Endothelial cell (in vitro differentiated cells): ENCODE data around the gene NUTF2. TPM values are rescaled to one million over a fixed set of nuclear protein-coding genes. Genes with fewer than 3 reads are reported as not detected.
"Not testable (repeated sequence)": the region's sequence is repeated elsewhere in the genome, so short reads cannot be mapped to it uniquely, and the experiment has no call there.

Source experiments
- DNase-seq: peaks from one replicate; pipeline ENCODE4 v3.0.0; 2021; ENCODE audit warnings: low spot score
- H3K27ac Mint-ChIP-seq: one replicate; pipeline ENCODE4 v1.8.0; 2021; ENCODE audit warnings: mixed read lengths, inconsistent platforms; ENCODE audit not compliant: unreplicated experiment
- H3K27me3 Mint-ChIP-seq: one replicate; pipeline ENCODE4 v1.8.0; 2021; ENCODE audit warnings: mild to moderate bottlenecking, moderate library complexity, mixed read lengths, inconsistent platforms; ENCODE audit not compliant: unreplicated experiment
- H3K36me3 Mint-ChIP-seq: one replicate; pipeline ENCODE4 v1.8.0; 2021; ENCODE audit warnings: mild to moderate bottlenecking, low read depth, mixed read lengths, inconsistent platforms; ENCODE audit not compliant: unreplicated experiment
- H3K4me1 Mint-ChIP-seq: one replicate; pipeline ENCODE4 v1.8.0; 2021; ENCODE audit warnings: mild to moderate bottlenecking, mixed read lengths, inconsistent platforms; ENCODE audit not compliant: unreplicated experiment
- H3K4me3 Mint-ChIP-seq: one replicate; pipeline ENCODE4 v1.8.0; 2021; ENCODE audit warnings: mild to moderate bottlenecking, mixed read lengths, inconsistent platforms; ENCODE audit not compliant: unreplicated experiment
- H3K9me3 Mint-ChIP-seq: one replicate; pipeline ENCODE4 v1.8.0; 2021; ENCODE audit warnings: mixed read lengths, inconsistent platforms; ENCODE audit not compliant: unreplicated experiment
- total RNA-seq: library from RNA; stranded (reverse); fragmentation: NEBNext Ultra II Directional; extraction: Animal tissue kit (Norgen Biotek cat#: 25700); gene quantifications from one replicate; pipeline ENCODE4 v1.2.1, GENCODE V29; 2021; ENCODE audit not compliant: unreplicated experiment
- TF ChIP-seq, protein P1 (sequence below): fragments of 200-600 bp; sonication (generic); IDR thresholded peaks from one replicate; pipeline ENCODE4 v1.5.0; 2021; ENCODE audit warnings: antibody characterized with exemption; ENCODE audit not compliant: unreplicated experiment

Gene NUTF2
- total RNA-seq, 1 donor from 2014 or later: 217 TPM

DNA sequence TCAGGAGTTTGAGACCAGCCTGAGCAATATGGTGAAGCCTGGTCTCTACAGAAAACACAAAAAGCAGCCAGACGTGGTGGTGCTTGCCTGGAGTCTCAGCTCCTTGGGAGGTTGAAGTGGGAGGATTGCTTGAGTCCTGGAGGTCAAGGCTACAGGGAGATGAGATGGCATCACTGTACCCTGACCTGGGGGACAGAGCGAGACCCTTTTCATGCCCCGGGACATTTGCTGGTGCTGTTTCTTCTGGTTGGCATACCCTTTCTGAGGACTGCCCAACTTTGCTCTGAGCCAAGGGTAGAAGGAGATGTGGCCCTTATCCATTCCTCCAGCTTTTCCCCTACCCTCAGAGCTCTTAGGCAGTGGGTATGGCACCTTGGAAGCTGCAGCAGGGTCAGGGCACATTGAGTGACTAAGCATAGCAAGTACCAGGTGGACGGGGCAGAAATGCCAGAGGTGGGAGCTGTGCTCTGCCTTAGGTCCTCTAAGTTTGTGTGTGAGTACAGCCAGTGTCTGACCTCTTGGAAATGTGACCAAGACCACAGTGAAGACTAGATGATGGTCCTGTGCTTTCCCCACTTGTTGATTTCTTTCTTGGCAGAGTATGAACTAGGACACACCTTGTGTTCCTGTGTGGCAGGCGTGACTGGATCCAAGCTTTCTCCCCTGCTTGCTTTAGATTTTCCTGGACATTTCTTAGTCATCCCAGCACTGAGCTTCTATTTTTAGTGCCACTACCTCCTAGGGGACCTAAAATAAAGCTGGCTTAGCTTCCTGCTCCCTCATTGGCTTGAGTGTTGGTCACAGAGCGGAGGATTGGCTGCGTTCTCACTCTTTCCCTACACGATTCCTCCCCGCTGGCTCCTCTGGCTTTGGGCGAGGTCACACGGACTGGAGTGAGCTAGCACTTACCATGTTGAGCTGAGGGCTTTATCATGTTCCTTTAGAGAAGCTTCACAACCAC, 16.2 kb downstream of the NUTF2 start:
- peaks cover 3% of the 10 kb centered on the region for H3K4me1 Mint-ChIP-seq
- no peaks in the 10 kb centered on the region for H3K9me3 Mint-ChIP-seq
- H3K27ac Mint-ChIP-seq: peak overlapping the region; percentile 72
- no peak overlapping the region for H3K4me3 Mint-ChIP-seq
- peaks cover 8% of the 10 kb centered on the region for H3K36me3 Mint-ChIP-seq
- DNase-seq: no peak
- TF ChIP-seq, protein P1, sequence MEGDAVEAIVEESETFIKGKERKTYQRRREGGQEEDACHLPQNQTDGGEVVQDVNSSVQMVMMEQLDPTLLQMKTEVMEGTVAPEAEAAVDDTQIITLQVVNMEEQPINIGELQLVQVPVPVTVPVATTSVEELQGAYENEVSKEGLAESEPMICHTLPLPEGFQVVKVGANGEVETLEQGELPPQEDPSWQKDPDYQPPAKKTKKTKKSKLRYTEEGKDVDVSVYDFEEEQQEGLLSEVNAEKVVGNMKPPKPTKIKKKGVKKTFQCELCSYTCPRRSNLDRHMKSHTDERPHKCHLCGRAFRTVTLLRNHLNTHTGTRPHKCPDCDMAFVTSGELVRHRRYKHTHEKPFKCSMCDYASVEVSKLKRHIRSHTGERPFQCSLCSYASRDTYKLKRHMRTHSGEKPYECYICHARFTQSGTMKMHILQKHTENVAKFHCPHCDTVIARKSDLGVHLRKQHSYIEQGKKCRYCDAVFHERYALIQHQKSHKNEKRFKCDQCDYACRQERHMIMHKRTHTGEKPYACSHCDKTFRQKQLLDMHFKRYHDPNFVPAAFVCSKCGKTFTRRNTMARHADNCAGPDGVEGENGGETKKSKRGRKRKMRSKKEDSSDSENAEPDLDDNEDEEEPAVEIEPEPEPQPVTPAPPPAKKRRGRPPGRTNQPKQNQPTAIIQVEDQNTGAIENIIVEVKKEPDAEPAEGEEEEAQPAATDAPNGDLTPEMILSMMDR: no peak
- H3K27me3 Mint-ChIP-seq: peaks cover 6% of the 10 kb centered on the region

DNA sequence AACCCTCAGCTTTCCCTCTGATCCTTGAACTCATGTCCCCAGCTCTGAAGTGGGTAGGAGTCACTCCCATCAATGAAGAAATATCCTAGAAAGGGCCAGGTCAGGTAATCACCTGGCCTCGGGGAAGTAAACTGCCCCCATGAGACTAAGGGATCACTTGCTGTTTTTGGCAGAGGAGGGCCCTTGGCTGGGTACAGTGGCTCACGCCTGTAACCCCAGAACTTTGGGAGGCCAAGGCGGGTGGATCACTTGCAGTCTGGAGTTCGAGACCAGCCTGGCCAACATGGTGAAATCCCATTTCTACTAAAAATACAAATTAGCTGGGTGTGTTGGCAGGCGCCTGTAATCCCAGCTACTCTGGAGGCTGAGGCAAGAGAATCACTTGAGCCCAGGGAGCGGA, 17.3 kb downstream of the NUTF2 start:
- not testable (repeated sequence) for H3K27me3 Mint-ChIP-seq, H3K36me3 Mint-ChIP-seq, H3K9me3 Mint-ChIP-seq, H3K27ac Mint-ChIP-seq, DNase-seq, H3K4me1 Mint-ChIP-seq, H3K4me3 Mint-ChIP-seq

DNA sequence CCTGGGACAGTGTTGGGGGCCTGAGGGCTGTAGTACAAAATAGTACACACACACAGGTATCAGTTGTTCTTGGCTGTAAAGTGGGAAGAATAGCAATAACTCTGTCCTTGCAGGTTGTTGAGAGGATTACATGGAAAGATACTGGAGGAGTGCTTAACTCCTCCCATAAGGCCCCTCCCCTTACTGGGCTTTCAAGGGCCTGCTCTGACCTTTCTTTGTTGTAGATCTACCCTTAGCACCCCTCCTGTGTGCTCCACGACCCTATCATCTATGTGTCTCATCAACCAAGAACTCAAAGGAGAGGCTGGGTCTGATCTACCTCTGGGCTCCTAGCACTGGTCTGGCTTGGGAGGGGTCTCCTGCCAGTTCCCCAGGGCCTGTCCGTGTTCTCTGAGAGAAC, 17.9 kb downstream of the NUTF2 start:
- H3K27ac Mint-ChIP-seq: no peak overlapping the region
- TF ChIP-seq, protein P1: no peak
- no peak overlapping the region for H3K4me3 Mint-ChIP-seq
- H3K36me3 Mint-ChIP-seq: peaks cover 8% of the 10 kb centered on the region
- H3K9me3 Mint-ChIP-seq: no peaks in the 10 kb centered on the region
- H3K27me3 Mint-ChIP-seq: peaks cover 4% of the 10 kb centered on the region
- H3K4me1 Mint-ChIP-seq: peaks cover 2% of the 10 kb centered on the region
- no peak for DNase-seq

DNA sequence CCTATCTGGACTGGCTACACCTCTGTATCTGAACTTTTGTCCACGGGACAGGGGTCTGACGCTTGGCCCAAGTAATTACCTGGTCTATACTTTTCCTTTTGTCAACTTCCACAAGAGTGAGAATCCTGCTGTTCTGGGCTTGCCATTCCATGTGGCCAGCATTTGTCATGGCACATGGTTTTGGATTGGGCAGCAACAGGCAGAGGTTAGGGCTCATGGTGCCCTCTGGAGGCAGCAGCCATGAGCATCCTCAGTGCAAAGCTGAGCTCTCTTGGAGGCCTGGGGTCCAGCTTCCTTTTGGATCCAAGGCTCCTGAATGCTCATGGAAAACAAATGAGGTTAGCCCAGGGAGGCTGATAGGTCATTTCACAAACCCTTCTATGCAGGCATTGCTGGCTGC, 18.6 kb downstream of the NUTF2 start:
- TF ChIP-seq, protein P1: no peak
- Mint-ChIP-seq H3K27me3 (peaks cover 4% of the 10 kb centered on the region), H3K4me1 (peaks cover 6% of the 10 kb centered on the region), H3K9me3 (no peaks in the 10 kb centered on the region), H3K27ac (no peak overlapping the region), H3K36me3 (peaks cover 10% of the 10 kb centered on the region), H3K4me3 (no peak overlapping the region)
- peak; percentile 34 for DNase-seq

DNA sequence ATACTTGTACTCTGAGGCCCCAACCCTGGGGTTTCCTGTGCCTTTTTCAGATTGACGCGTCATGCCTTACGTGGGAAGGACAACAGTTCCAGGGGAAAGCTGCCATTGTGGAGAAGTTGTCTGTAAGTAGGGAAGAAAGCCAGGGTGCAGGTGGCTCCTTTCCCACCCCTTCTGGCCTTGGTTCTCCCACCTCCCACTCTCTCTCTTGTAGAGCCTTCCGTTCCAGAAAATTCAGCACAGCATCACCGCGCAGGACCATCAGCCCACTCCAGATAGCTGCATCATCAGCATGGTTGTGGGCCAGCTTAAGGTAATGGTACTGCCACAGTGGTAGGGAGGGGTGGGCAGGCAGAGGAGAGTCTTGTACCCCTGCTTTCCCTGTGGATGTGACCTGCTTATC, 21.6 kb downstream of the NUTF2 start:
- H3K4me1 Mint-ChIP-seq: peaks cover 19% of the 10 kb centered on the region
- no peak for DNase-seq
- TF ChIP-seq, protein P1: no peak
- no peak overlapping the region for H3K27ac Mint-ChIP-seq
- H3K4me3 Mint-ChIP-seq: no peak overlapping the region
- peaks cover 5% of the 10 kb centered on the region for H3K27me3 Mint-ChIP-seq
- no peaks in the 10 kb centered on the region for H3K9me3 Mint-ChIP-seq
- H3K36me3 Mint-ChIP-seq: peaks cover 10% of the 10 kb centered on the region
